Cardiac muscle cell (in vitro differentiated cells and primary cell): ENCODE data around the gene IQCH. TPM values are rescaled to one million over a fixed set of nuclear protein-coding genes. Genes with fewer than 3 reads are reported as not detected.

Experiments used
- DNase-seq, 2 donors: peaks; one replicate each; pipeline versions ENCODE4 v3.0.0 to v3.0.0-alpha.2; 2010 to 2017; ENCODE audit warnings: low read depth in 1 of 2, low spot score in 1 of 2
- H3K27ac ChIP-seq: fragments of 200-600 bp; sonication (generic); 2 replicates; pipeline ENCODE4 v1.5.1; 2016
- H3K27me3 ChIP-seq: fragments of 200-600 bp; sonication (generic); 2 replicates; pipeline ENCODE4 v1.6.0; 2016; ENCODE audit warnings: control low read depth
- H3K36me3 ChIP-seq: fragments of 200-600 bp; sonication (generic); 2 replicates; pipeline ENCODE4 v1.5.1; 2016; ENCODE audit warnings: control low read depth
- H3K4me1 ChIP-seq: fragments of 200-600 bp; sonication (generic); 2 replicates; pipeline ENCODE4 v1.8.1; 2017; ENCODE audit warnings: low read depth, mild to moderate bottlenecking, mixed run types
- H3K4me3 ChIP-seq: fragments of 200-600 bp; sonication (generic); 2 replicates; pipeline ENCODE4 v1.5.1; 2016; ENCODE audit warnings: mild to moderate bottlenecking
- H3K9me3 ChIP-seq: fragments of 200-600 bp; sonication (generic); 2 replicates; pipeline ENCODE4 v1.5.1; 2017; ENCODE audit warnings: low read depth, mild to moderate bottlenecking, control low read depth
- polyA plus RNA-seq: library from polyadenylated mRNA; unstranded; fragments of >200 nt; fragmentation: Nextera tagmentation; extraction: Ambion mirVana; gene quantifications from 2 replicates; pipeline ENCODE4 v1.2.1, GENCODE V29; 2016
- total RNA-seq: library from RNA; depleted of rRNA; stranded (reverse); fragments of >200 nt; gene quantifications from 2 replicates; pipeline ENCODE4 v1.2.3, GENCODE V29; 2016
- TF ChIP-seq, protein P1 (sequence below): IDR thresholded peaks from 2 replicates; pipeline ENCODE4 v1.5.1; 2012; ENCODE audit warnings: low read depth, mild to moderate bottlenecking, low read length

Gene IQCH
- total and polyA plus RNA-seq, 2 experiments from 2014 or later: 5.9 to 6.9 TPM

- Histone ChIP-seq H3K4me3 (no peak overlapping the region), H3K27ac (no peak overlapping the region), H3K27me3 (no peaks in the 10 kb centered on the region), H3K36me3 (no peaks in the 10 kb centered on the region), H3K9me3 (no peaks in the 10 kb centered on the region), H3K4me1 (no peaks in the 10 kb centered on the region)
- DNase-seq: no peak
- TF ChIP-seq, protein P1, sequence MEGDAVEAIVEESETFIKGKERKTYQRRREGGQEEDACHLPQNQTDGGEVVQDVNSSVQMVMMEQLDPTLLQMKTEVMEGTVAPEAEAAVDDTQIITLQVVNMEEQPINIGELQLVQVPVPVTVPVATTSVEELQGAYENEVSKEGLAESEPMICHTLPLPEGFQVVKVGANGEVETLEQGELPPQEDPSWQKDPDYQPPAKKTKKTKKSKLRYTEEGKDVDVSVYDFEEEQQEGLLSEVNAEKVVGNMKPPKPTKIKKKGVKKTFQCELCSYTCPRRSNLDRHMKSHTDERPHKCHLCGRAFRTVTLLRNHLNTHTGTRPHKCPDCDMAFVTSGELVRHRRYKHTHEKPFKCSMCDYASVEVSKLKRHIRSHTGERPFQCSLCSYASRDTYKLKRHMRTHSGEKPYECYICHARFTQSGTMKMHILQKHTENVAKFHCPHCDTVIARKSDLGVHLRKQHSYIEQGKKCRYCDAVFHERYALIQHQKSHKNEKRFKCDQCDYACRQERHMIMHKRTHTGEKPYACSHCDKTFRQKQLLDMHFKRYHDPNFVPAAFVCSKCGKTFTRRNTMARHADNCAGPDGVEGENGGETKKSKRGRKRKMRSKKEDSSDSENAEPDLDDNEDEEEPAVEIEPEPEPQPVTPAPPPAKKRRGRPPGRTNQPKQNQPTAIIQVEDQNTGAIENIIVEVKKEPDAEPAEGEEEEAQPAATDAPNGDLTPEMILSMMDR: no peak
Measured at GRCh38 chr15:67341539-67341938, 87.0 kb downstream of the IQCH start.

GRCh38 chr15:67343206-67343605, 88.6 kb downstream of the IQCH start:
- Histone ChIP-seq H3K4me1 (no peaks in the 10 kb centered on the region), H3K36me3 (no peaks in the 10 kb centered on the region), H3K4me3 (no peak overlapping the region), H3K27me3 (no peaks in the 10 kb centered on the region), H3K27ac (no peak overlapping the region), H3K9me3 (no peaks in the 10 kb centered on the region)
- DNase-seq: no peak
- TF ChIP-seq, protein P1: no peak

DNA sequence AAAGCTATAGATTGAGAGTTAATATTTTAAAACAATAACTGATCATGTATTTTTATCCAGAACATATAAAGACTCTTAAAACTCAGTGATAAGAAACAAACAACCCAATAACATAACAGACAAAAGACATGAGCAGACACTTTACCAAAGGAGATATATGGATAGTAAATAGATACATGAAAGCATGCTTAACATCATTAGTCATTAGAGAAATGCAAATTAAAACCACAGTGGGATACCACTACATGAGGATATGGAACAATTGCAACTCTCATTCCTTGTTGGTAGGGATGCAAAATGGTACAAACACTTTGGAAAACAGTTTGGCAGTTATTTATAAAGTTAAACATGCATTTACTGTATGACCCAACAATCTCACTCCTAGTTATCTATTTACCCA, 95.0 kb downstream of the IQCH start:
- no peak for DNase-seq
- Histone ChIP-seq H3K27me3 (no peaks in the 10 kb centered on the region), H3K27ac (no peak overlapping the region), H3K4me3 (no peak overlapping the region), H3K9me3 (no peaks in the 10 kb centered on the region), H3K4me1 (no peaks in the 10 kb centered on the region), H3K36me3 (no peaks in the 10 kb centered on the region)
- TF ChIP-seq, protein P1: no peak

GRCh38 chr15:67350042-67350441, 95.5 kb downstream of the IQCH start:
- H3K27ac ChIP-seq: no peak overlapping the region
- H3K4me3 ChIP-seq: no peak overlapping the region
- no peak for DNase-seq
- no peaks in the 10 kb centered on the region for H3K9me3 ChIP-seq
- no peaks in the 10 kb centered on the region for H3K4me1 ChIP-seq
- TF ChIP-seq, protein P1: no peak
- no peaks in the 10 kb centered on the region for H3K36me3 ChIP-seq
- no peaks in the 10 kb centered on the region for H3K27me3 ChIP-seq

GRCh38 chr15:67358391-67358790, 103.8 kb downstream of the IQCH start:
- Histone ChIP-seq H3K4me3 (no peak overlapping the region), H3K4me1 (no peaks in the 10 kb centered on the region), H3K36me3 (no peaks in the 10 kb centered on the region), H3K9me3 (no peaks in the 10 kb centered on the region), H3K27ac (no peak overlapping the region), H3K27me3 (no peaks in the 10 kb centered on the region)
- TF ChIP-seq, protein P1: no peak
- no peak for DNase-seq

- DNase-seq: no peak
- H3K9me3 ChIP-seq: no peaks in the 10 kb centered on the region
- no peak overlapping the region for H3K4me3 ChIP-seq
- H3K27ac ChIP-seq: no peak overlapping the region
- TF ChIP-seq, protein P1: no peak
- no peaks in the 10 kb centered on the region for H3K36me3 ChIP-seq
- H3K4me1 ChIP-seq: no peaks in the 10 kb centered on the region
- H3K27me3 ChIP-seq: no peaks in the 10 kb centered on the region
Measured at GRCh38 chr15:67358812-67359211, 104.2 kb downstream of the IQCH start.
